WI38 (cell line): Measurements from ENCODE around the gene CNOT9.
A peak's percentile ranks its signal among the peaks of the same experiment; 100 is the strongest.

Experiments
- H3K4me3 ChIP-seq: 2 replicates; pipeline ENCODE4 v1.5.1; 2011; ENCODE audit warnings: low read depth, mild to moderate bottlenecking, control low read depth, low read length
- CTCF ChIP-seq: IDR thresholded peaks from 2 replicates; pipeline ENCODE4 v1.5.1; 2012; ENCODE audit warnings: low read depth, mild to moderate bottlenecking, control low read depth, low read length

The CNOT9 gene

GRCh38 chr2:218566296-218566695 lies 2.3 kb upstream of the CNOT9 start:
- no peak overlapping the region for H3K4me3 ChIP-seq
- TF ChIP-seq CTCF, result no peak

- peak overlapping the region; percentile 94 for H3K4me3 ChIP-seq
- TF ChIP-seq CTCF, result no peak
These were observed 846 bp upstream of the CNOT9 start for GRCh38 chr2:218567797-218568189.

- H3K4me3 ChIP-seq, result peak overlapping the region; percentile 83
- no peak for TF ChIP-seq CTCF
These were observed 396 bp downstream of the CNOT9 start for GRCh38 chr2:218569038-218569431.

GRCh38 chr2:218569661-218570500 lies 1.2 kb downstream of the CNOT9 start:
- H3K4me3 ChIP-seq, result peak overlapping the region; percentile 83
- TF ChIP-seq CTCF, result no peak

- TF ChIP-seq CTCF, result no peak
These were observed 2.2 kb downstream of the CNOT9 start for GRCh38 chr2:218570850-218571249.

GRCh38 chr2:218576854-218577253 lies 8.2 kb downstream of the CNOT9 start:
- no peak overlapping the region for H3K4me3 ChIP-seq
- TF ChIP-seq CTCF, result no peak

More at GRCh38 chr2:218570850-218571249, 2.2 kb downstream of the CNOT9 start:
- H3K4me3 ChIP-seq, result peak overlapping the region; percentile 83

- no peak for TF ChIP-seq CTCF
- H3K4me3 ChIP-seq, result no peak overlapping the region
These were observed 9.0 kb downstream of the CNOT9 start for GRCh38 chr2:218577482-218578220.
